Common myeloid progenitor, CD34-positive (primary cell): ENCODE results near the gene PAQR9.

Experiments
- CTCF ChIA-PET: fragments of 350-600 bp; sonication (Branson Sonifier 250); formaldehyde crosslinking; loops from one replicate; lab custom pipeline; 2021; ENCODE audit warnings: antibody characterized with exemption; lab: Charles Lee
- POLR2A ChIA-PET: fragments of 350-600 bp; sonication (Branson Sonifier 250); formaldehyde crosslinking; loops from one replicate; lab custom pipeline; 2021; ENCODE audit warnings: antibody characterized with exemption; lab: Charles Lee
- DNase-seq, 3 donors: peaks; one replicate each; pipeline versions ENCODE4 v3.0.0 to v3.0.0-alpha.2; 2013
- H3K27ac ChIP-seq, 2 experiments: 1 replicate in 1 of 2; 2 replicates in 1 of 2; pipeline ENCODE4 v1.7.0; 2013; ENCODE audit warnings: inconsistent platforms in 2 of 2, low read length in 2 of 2, mild to moderate bottlenecking in 2 of 2, low read depth in 1 of 2, moderate library complexity in 1 of 2; ENCODE audit not compliant: severe bottlenecking in 2 of 2, insufficient read depth in 1 of 2, poor library complexity in 1 of 2
- H3K27me3 ChIP-seq, 5 experiments: replicated peaks in 2 of 5; 1 replicate in 3 of 5; 2 replicates in 2 of 5; pipeline versions ENCODE4 v1.6.1 to v1.7.0; 2013; ENCODE audit warnings: low read length in 4 of 5, mild to moderate bottlenecking in 2 of 5, moderate library complexity in 2 of 5, inconsistent platforms in 1 of 5; ENCODE audit not compliant: insufficient read depth in 5 of 5, control insufficient read depth in 4 of 5
- H3K36me3 ChIP-seq, 4 experiments: 1 replicate in 2 of 4; 2 replicates in 2 of 4; pipeline versions ENCODE4 v1.6.1 to v1.7.0; 2013; ENCODE audit warnings: low read length in 3 of 4, control low read depth in 1 of 4, mild to moderate bottlenecking in 1 of 4; ENCODE audit not compliant: control insufficient read depth in 4 of 4, insufficient read depth in 4 of 4
- H3K4me1 ChIP-seq, 4 experiments: 1 replicate in 3 of 4; 2 replicates in 1 of 4; pipeline versions ENCODE4 v1.6.1 to v1.7.1; 2013; ENCODE audit warnings: low read length in 3 of 4, mild to moderate bottlenecking in 3 of 4, control low read depth in 1 of 4, inconsistent platforms in 1 of 4, moderate library complexity in 1 of 4; ENCODE audit not compliant: control insufficient read depth in 4 of 4, insufficient read depth in 4 of 4; ENCODE audit errors: control extremely low read depth in 1 of 4
- H3K4me3 ChIP-seq, 7 experiments: 1 replicate in 4 of 7; 2 replicates in 3 of 7; pipeline versions ENCODE4 v1.5.1 to v1.7.0; 2013; ENCODE audit warnings: mild to moderate bottlenecking in 7 of 7, low read length in 6 of 7, moderate library complexity in 6 of 7, inconsistent platforms in 2 of 7, low read depth in 2 of 7, control low read depth in 1 of 7; ENCODE audit not compliant: insufficient read depth in 4 of 7, control insufficient read depth in 1 of 7; ENCODE audit errors: extremely low read depth in 1 of 7
- H3K9me3 ChIP-seq, 5 experiments: 1 replicate in 4 of 5; 2 replicates in 1 of 5; pipeline versions ENCODE4 v1.6.1 to v1.7.1; 2013; ENCODE audit warnings: low read length in 4 of 5, mild to moderate bottlenecking in 2 of 5, inconsistent platforms in 1 of 5, low read depth in 1 of 5, moderate library complexity in 1 of 5; ENCODE audit not compliant: control insufficient read depth in 4 of 5, insufficient read depth in 2 of 5; ENCODE audit errors: control extremely low read depth in 1 of 5
- WGBS: methylation state at CpG from one replicate; pipeline ENCODE4 v1.1.5; 2013; ENCODE audit not compliant: insufficient coverage; 5-methylcytosine and 5-hydroxymethylcytosine counted together

The PAQR9 gene

DNA sequence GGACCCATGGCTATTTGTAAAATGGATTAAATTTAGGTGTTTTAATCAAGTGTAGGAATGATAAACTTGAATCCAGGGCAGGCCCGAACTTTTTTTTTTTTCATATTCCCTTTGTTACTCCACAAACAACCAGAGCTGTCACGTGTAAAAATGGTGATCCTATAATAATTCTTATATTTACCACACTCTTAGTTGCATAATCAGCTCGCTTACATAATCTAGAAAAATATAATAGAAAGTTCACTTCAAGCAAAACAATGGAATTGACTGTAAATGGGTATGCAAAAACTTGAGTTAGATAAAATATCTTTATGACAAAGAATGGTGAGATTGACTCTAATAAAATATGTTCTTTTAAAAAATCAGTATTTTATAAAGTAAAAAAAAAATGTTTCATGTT lies 2.1 kb upstream of the PAQR9 start:
- Histone ChIP-seq H3K4me1 (peaks cover 0 to 14% (median 12%) of the 10 kb centered on the region in 4 experiments), H3K9me3 (peaks cover 0 to 7% (median 0%) of the 10 kb centered on the region in 5 experiments), H3K36me3 (no peaks in the 10 kb centered on the region), H3K4me3 (no peak overlapping the region), H3K27ac (no peak overlapping the region), H3K27me3 (peaks cover 7 to 58% (median 23%) of the 10 kb centered on the region in 5 experiments)
- DNase-seq: no peak
- POLR2A ChIA-PET: no interaction called here
- WGBS: no CpG with 5 or more reads among the region's 3 CpGs
- CTCF ChIA-PET: interaction anchor here (0.7 to 1.5 kb wide), 2 partner anchors 9 to 689 kb away, joined by 3 to 4 read pairs; no protein-coding TSS in a partner anchor

DNA sequence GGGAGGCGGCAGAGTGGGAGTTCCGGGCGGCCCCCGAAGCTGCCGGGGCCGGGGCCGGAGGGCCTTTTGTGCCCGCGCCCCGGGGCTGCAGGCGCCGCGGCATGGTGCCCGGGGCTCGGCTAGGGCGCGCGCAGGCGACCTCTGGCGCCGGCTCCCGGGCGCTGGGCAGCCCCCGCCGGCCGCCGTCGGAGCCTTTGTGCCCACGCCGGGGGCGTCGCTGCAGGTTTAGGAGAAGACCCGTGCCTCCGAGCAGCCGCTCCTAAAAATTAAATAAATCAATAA lies 299 bp downstream of the PAQR9 start:
- 0% methylated on average over 26 of the region's 35 CpGs for WGBS
- ChIA-PET POLR2A (no interaction called here), CTCF (interaction anchor here (1.0 to 2.0 kb wide), 4 partner anchors 8 to 37 kb away, joined by 3 to 5 read pairs (median 4); no protein-coding TSS in a partner anchor)
- peaks cover 9 to 78% (median 31%) of the 10 kb centered on the region in 5 experiments for H3K27me3 ChIP-seq
- H3K4me1 ChIP-seq: peaks cover 0 to 14% (median 12%) of the 10 kb centered on the region in 4 experiments
- no peak for DNase-seq
- no peak overlapping the region for H3K27ac ChIP-seq
- peaks cover 0 to 7% (median 0%) of the 10 kb centered on the region in 5 experiments for H3K9me3 ChIP-seq
- no peaks in the 10 kb centered on the region for H3K36me3 ChIP-seq
- H3K4me3 ChIP-seq: peak overlapping the region; percentile 42 to 75 (median 58)

DNA sequence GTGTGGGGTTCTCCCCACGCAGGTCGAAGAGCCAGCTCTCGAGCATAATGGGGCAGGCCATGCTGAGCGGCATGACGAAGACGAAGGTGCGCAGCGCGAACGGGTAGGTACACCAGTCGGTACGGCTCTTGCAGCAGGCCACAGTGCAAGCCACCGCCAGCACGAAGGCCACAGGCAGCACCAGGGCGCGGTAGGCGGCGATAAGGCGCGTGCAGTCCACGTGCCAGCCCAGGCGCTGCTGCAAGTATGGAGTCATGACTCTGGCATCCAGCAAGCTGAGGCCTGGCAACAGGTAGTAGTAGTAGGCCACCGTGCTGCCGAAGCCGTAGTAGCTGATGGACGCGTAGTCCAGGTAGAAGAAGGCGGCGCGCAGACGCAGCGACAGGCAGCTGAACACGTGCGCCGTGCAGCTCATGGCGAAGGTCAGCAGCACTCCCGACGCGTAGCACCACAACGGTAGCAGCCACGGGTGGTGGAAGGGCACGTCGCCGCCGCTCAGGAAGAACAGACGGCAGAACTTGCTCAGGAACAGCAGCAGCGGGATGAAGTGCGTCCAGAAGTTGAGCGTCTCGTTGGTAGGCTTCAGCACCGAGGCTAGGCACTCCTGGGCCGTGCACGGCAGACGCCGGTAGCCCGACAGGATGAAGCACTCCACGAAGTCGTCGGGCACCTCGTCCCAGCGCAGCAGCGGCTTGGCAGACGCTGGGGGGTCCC lies 797 bp downstream of the PAQR9 start:
- peak in 2 of 3 donors; percentile 18 to 30 for DNase-seq
- POLR2A ChIA-PET: no interaction called here
- H3K4me3 ChIP-seq: peak overlapping the region; percentile 23 to 75 (median 58)
- H3K27me3 ChIP-seq: peaks cover 9 to 82% (median 36%) of the 10 kb centered on the region in 5 experiments
- CTCF ChIA-PET: interaction anchor here (0.8 to 2.0 kb wide), 5 partner anchors 9 to 37 kb away, joined by 3 to 5 read pairs (median 3); no protein-coding TSS in a partner anchor
- peaks cover 0 to 7% (median 0%) of the 10 kb centered on the region in 5 experiments for H3K9me3 ChIP-seq
- no peak overlapping the region for H3K27ac ChIP-seq
- H3K4me1 ChIP-seq: peaks cover 0 to 14% (median 12%) of the 10 kb centered on the region in 4 experiments
- H3K36me3 ChIP-seq: no peaks in the 10 kb centered on the region
- 57% methylated on average over 62 of the region's 63 CpGs for WGBS

DNA sequence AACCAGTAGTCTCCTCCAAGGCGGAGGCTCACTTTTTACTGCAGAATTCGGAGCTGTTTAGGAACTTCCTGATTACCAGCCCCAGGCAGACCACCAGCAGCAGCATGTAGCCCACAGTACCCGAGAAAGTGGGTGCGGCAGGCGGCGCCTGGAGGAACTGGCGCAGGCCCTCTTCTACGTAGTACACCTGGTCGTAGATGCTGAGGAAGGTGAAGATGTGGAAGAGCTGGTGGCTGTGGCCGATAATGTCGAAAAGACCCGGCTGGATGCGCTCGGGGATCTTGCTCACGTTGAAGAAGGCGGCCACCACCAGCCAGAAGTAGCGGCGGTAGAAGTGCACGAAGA lies 1.3 kb downstream of the PAQR9 start:
- Histone ChIP-seq H3K9me3 (peaks cover 0 to 7% (median 0%) of the 10 kb centered on the region in 5 experiments), H3K4me1 (peaks cover 0 to 14% (median 12%) of the 10 kb centered on the region in 4 experiments), H3K27ac (no peak overlapping the region), H3K4me3 (no peak overlapping the region), H3K27me3 (peaks cover 9 to 83% (median 36%) of the 10 kb centered on the region in 5 experiments), H3K36me3 (no peaks in the 10 kb centered on the region)
- ChIA-PET CTCF (interaction anchor here (0.8 to 2.0 kb wide), 5 partner anchors 9 to 36 kb away, joined by 3 to 5 read pairs (median 3); no protein-coding TSS in a partner anchor), POLR2A (no interaction called here)
- 97% methylated on average over 15 of the region's 19 CpGs for WGBS
- no peak for DNase-seq

DNA sequence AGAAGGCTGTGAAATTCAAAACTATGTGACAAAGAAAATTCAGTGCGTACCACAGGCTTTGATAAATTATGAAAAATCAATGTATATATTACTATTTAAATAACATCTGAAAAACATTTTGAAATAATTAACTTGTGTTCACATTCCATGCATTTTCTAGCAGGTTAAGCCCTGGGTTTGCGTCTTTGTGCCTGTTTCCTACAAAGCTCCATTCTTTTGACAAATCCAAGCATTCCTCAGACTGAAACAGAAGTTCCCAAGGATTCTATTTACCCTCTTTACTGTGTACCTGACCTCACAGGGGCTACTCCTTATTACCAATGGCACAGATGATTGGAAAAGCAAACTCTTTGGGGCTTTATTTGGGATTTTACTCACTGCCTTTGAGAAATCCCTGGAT lies 1.9 kb downstream of the PAQR9 start:
- ChIA-PET CTCF (interaction anchor here (1.4 kb wide), 1 partner anchor 10 kb away, joined by 3 read pairs; no protein-coding TSS in a partner anchor), POLR2A (no interaction called here)
- peaks cover 0 to 14% (median 12%) of the 10 kb centered on the region in 4 experiments for H3K4me1 ChIP-seq
- H3K4me3 ChIP-seq: no peak overlapping the region
- H3K27ac ChIP-seq: no peak overlapping the region
- peaks cover 11 to 82% (median 36%) of the 10 kb centered on the region in 5 experiments for H3K27me3 ChIP-seq
- DNase-seq: no peak
- 100% methylated on average over 1 of the region's 2 CpGs for WGBS
- H3K9me3 ChIP-seq: peaks cover 0 to 7% (median 0%) of the 10 kb centered on the region in 5 experiments
- H3K36me3 ChIP-seq: no peaks in the 10 kb centered on the region

DNA sequence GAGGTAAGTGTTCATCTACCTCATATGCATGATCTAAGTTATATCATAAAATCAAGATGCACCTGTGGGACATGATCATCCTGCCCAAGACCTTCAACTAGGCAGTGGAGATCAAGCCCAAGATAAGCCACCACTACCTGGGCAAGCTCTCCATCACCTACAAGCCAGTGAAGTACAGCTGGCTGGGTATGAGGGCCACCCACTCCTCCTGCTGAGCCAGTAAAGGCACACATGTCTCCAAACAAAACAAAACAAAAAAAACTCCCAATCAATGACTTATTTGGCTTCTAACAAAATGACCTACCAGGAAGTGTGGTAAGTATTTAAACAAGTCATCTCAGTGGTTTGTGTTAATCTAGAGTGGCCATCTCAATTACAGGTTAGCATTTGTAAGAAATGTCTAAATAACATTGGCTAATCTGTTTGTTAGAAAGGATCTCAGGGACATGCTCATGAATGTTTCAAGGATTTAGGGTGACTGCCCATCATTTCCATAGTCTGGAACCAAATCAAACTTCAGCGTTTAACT lies 3.1 kb downstream of the PAQR9 start:
- Histone ChIP-seq H3K4me1 (peaks cover 0 to 14% (median 12%) of the 10 kb centered on the region in 4 experiments), H3K27me3 (peaks cover 11 to 72% (median 31%) of the 10 kb centered on the region in 5 experiments), H3K4me3 (no peak overlapping the region), H3K36me3 (no peaks in the 10 kb centered on the region), H3K27ac (no peak overlapping the region), H3K9me3 (peaks cover 0 to 7% (median 0%) of the 10 kb centered on the region in 5 experiments)
- DNase-seq: no peak
- no CpG with 5 or more reads among the region's 1 CpG for WGBS
- POLR2A ChIA-PET: no interaction called here
- CTCF ChIA-PET: no interaction called here

DNA sequence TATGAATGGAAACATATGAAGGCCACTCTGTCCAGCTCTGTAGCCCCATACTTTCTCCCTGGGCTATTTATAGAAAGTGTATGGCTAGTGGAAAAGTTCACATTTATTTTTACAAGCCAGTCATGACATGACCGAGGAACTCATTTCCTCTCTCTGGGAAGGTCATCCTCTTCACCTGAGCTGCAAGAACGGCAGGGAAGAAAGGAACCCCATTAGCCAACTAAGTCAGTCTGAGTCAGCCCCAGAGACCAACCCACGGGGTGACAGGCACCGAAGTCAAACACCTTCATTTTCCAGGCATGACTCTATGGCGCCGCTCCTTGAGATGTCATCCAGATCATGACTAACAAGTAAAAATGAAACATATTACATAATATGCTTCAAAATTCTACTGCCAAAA lies 4.8 kb downstream of the PAQR9 start:
- Histone ChIP-seq H3K36me3 (no peaks in the 10 kb centered on the region), H3K27me3 (peaks cover 9 to 58% (median 33%) of the 10 kb centered on the region in 5 experiments), H3K27ac (no peak overlapping the region), H3K9me3 (peaks cover 0 to 7% (median 0%) of the 10 kb centered on the region in 5 experiments), H3K4me1 (peaks cover 0 to 10% (median 8%) of the 10 kb centered on the region in 4 experiments), H3K4me3 (no peak overlapping the region)
- DNase-seq: no peak
- 87% methylated on average over 2 of the region's 6 CpGs for WGBS
- CTCF ChIA-PET: interaction anchor here (1.0 kb wide), 1 partner anchor 14 kb away, joined by 3 read pairs; no protein-coding TSS in a partner anchor
- POLR2A ChIA-PET: no interaction called here
